ENCODE data around the gene BUB1B. TPM values are rescaled to one million over a fixed set of nuclear protein-coding genes. Genes with fewer than 3 reads are reported as not detected.
"Not testable (repeated sequence)": the region's sequence is repeated elsewhere in the genome, so short reads cannot be mapped to it uniquely, and the experiment has no call there.

BUB1B gene
- polyA plus RNA-seq, 2 donors: 4.3 to 5.8 TPM

DNA sequence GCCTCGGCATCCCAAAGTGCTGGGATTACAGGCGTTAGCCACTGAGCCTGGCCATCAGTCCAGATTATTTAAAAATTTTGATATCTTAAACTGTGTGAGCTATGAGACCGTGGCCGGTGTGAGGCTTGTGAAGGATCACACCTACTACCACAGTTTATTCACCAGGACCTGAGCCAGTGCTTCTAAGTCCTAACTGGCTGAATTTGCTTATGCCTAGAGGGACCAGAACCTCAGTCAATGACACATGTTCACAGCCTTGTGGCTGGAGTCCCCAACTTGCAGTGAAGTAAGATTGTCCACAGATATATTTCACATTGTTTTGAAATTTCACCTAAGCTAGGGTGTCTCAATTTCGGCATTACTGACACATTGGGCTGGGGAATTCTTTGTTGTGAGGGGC lies 37.0 kb upstream of the BUB1B start:
- H3K9me3 ChIP-seq (ENCODE audit: control insufficient read depth in 2 of 2, insufficient read depth in 1 of 2, low read depth in 1 of 2, low read length in 1 of 2); H3K36me3 ChIP-seq (ENCODE audit: control insufficient read depth in 2 of 2, insufficient read depth in 2 of 2, low read length in 1 of 2); H3K4me1 ChIP-seq (ENCODE audit: control insufficient read depth in 2 of 2, insufficient read depth in 2 of 2, low read length in 1 of 2); H3K27me3 ChIP-seq (ENCODE audit: control insufficient read depth in 1 of 2, insufficient read depth in 2 of 2, low read length in 2 of 2); H3K27ac ChIP-seq (ENCODE audit: low read depth in 2 of 2, low read length in 1 of 2); H3K4me3 ChIP-seq (ENCODE audit: low read depth in 1 of 2, low read length in 2 of 2): not testable (repeated sequence)
- 92 to 93% methylated on average over 5 of the region's 5 CpGs for WGBS, 2 donors

DNA sequence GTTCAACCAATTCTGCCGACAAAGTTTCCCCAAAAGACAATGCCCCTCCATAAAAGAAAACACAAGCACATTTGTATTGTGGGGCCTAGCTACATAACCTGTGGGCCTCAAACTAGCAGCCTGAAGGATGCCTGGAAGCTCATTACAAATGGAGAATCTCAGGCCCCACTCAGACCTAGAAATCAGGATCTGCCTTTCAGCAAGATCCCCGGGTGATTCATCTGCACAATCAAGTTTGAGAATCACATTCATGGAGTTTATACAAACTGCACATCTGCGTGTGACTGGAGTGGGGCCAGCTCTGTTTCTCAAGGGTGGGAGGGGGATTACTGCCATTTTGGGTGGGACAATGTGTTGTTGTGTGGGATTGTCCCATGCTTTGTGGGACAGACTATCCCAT lies 36.5 kb upstream of the BUB1B start:
- H3K4me1 ChIP-seq (ENCODE audit: control insufficient read depth in 2 of 2, insufficient read depth in 2 of 2, low read length in 1 of 2); H3K27me3 ChIP-seq (ENCODE audit: control insufficient read depth in 1 of 2, insufficient read depth in 2 of 2, low read length in 2 of 2); H3K36me3 ChIP-seq (ENCODE audit: control insufficient read depth in 2 of 2, insufficient read depth in 2 of 2, low read length in 1 of 2); H3K27ac ChIP-seq (ENCODE audit: low read depth in 2 of 2, low read length in 1 of 2); H3K9me3 ChIP-seq (ENCODE audit: control insufficient read depth in 2 of 2, insufficient read depth in 1 of 2, low read depth in 1 of 2, low read length in 1 of 2); H3K4me3 ChIP-seq (ENCODE audit: low read depth in 1 of 2, low read length in 2 of 2): not testable (repeated sequence)
- 74 to 83% methylated on average over 3 of the region's 3 CpGs for WGBS, 2 donors

DNA sequence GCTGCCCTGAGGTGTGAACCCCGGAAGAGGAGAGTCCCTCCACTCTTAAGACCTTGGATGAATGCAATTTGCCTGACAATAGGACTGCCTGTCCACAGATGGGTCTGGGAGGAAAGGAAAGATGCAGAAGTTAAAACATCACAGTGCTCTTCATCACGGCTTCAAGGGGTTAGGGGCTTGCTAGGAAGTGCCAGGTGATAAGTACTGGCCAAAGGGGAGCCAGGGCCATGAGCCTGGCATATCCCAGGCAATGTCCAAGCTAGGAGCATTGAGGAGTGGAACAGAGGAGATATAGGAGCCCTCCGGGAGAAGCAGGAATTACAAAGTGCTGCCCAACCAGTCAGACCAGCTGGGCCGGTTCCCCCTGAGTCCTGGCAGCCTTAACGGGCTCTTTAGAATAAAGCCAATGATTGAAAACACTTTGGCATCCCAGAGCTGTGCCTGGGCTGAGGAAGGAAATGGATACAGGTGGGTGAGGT lies 36.0 kb upstream of the BUB1B start:
- not testable (repeated sequence) for H3K36me3 ChIP-seq (ENCODE audit: control insufficient read depth in 2 of 2, insufficient read depth in 2 of 2, low read length in 1 of 2); H3K4me1 ChIP-seq (ENCODE audit: control insufficient read depth in 2 of 2, insufficient read depth in 2 of 2, low read length in 1 of 2); H3K4me3 ChIP-seq (ENCODE audit: low read depth in 1 of 2, low read length in 2 of 2); H3K9me3 ChIP-seq (ENCODE audit: control insufficient read depth in 2 of 2, insufficient read depth in 1 of 2, low read depth in 1 of 2, low read length in 1 of 2); H3K27me3 ChIP-seq (ENCODE audit: control insufficient read depth in 1 of 2, insufficient read depth in 2 of 2, low read length in 2 of 2); H3K27ac ChIP-seq (ENCODE audit: low read depth in 2 of 2, low read length in 1 of 2)
- WGBS, 2 donors: 52 to 62% methylated on average over 4 to 5 of the region's 5 CpGs

DNA sequence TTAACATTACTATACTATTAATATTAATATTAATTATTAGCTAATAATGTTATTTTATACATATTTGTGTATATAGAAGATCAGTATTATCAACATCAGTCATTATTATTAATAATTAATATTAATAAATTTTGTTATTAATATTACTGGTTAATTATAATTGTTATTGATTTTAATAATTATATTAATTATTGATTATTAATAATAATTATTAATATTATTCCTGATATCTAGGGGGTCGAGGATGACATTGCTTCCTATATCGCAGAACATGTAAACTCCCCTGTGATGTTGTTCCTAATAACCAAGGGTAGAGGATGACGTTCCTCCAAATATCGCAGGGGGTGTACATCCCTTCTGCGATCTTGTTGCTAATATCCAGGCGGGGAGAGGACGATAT lies 34.9 kb upstream of the BUB1B start:
- 95% methylated on average over 7 of the region's 7 CpGs for WGBS, 2 donors
- Histone ChIP-seq H3K9me3 (ENCODE audit: control insufficient read depth in 2 of 2, insufficient read depth in 1 of 2, low read depth in 1 of 2, low read length in 1 of 2) (no peaks in the 10 kb centered on the region), H3K36me3 (ENCODE audit: control insufficient read depth in 2 of 2, insufficient read depth in 2 of 2, low read length in 1 of 2) (no peaks in the 10 kb centered on the region), H3K4me1 (ENCODE audit: control insufficient read depth in 2 of 2, insufficient read depth in 2 of 2, low read length in 1 of 2) (no peaks in the 10 kb centered on the region), H3K27me3 (ENCODE audit: control insufficient read depth in 1 of 2, insufficient read depth in 2 of 2, low read length in 2 of 2) (no peaks in the 10 kb centered on the region), H3K4me3 (ENCODE audit: low read depth in 1 of 2, low read length in 2 of 2) (no peak overlapping the region), H3K27ac (ENCODE audit: low read depth in 2 of 2, low read length in 1 of 2) (no peak overlapping the region)

DNA sequence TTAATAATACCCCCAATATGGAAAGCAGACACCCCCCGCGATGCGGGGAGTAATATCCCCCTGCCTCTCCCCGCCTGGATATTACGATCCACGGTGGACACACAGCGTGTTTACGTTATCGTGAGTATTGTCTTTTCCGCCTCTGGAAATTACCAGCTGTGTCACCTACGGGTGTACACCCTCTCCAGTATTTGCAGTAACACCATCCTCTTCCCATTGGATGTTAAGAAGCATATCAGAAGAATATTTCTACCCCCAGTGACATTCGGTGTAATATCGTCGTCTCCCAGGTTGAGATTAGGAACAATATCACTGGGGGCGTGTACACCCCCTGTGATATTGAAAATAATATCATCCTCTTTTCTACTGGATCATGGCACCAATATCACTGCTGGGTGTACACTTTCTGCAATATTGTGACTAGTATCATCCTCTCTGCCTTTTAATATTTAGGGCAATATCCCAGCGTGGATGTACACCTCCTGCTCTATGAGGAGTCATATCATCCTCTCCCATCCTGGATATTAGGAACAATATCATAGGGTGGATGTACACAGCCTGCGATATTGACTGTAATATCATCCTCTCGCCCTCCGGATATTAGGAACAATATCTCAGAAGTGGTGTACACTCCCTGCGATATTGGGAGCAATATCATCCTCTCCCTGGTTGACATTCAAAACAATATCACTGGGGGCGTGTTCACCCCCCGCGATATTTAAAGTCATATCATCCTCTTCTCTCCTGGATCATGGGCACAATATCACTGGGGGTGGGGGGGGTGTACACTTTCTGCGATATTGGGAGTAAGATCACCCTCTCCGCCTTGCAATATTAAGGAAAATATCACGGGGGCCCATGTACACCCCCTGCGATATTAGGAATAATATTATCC lies 31.9 kb upstream of the BUB1B start:
- 78 to 81% methylated on average over 27 of the region's 27 CpGs for WGBS, 2 donors
- no peaks in the 10 kb centered on the region for H3K4me1 ChIP-seq (ENCODE audit: control insufficient read depth in 2 of 2, insufficient read depth in 2 of 2, low read length in 1 of 2)

DNA sequence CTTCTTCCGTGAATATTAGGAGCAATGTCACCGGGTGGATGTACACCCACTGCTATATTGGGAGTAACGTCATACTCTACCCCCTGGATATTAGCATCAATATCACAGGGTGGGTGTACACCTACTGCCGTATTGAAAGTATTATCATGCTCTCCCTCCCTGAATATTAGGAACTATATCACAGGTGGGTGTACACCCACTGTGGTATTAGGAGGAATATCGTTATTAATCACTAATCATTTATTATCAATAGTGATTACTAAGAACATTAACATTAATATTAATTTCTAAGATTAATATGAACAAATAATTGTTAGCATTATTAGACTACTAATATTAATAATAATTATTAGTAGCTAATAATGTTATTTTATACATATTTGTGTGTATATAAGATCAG lies 30.8 kb upstream of the BUB1B start:
- Histone ChIP-seq H3K4me3 (ENCODE audit: low read depth in 1 of 2, low read length in 2 of 2) (no peak overlapping the region), H3K9me3 (ENCODE audit: control insufficient read depth in 2 of 2, insufficient read depth in 1 of 2, low read depth in 1 of 2, low read length in 1 of 2) (no peaks in the 10 kb centered on the region), H3K27ac (ENCODE audit: low read depth in 2 of 2, low read length in 1 of 2) (no peak overlapping the region), H3K27me3 (ENCODE audit: control insufficient read depth in 1 of 2, insufficient read depth in 2 of 2, low read length in 2 of 2) (no peaks in the 10 kb centered on the region), H3K4me1 (ENCODE audit: control insufficient read depth in 2 of 2, insufficient read depth in 2 of 2, low read length in 1 of 2) (no peaks in the 10 kb centered on the region), H3K36me3 (ENCODE audit: control insufficient read depth in 2 of 2, insufficient read depth in 2 of 2, low read length in 1 of 2) (no peaks in the 10 kb centered on the region)
- WGBS, 2 donors: 73 to 82% methylated on average over 5 of the region's 5 CpGs

More for the DNA sequence above, 31.9 kb upstream of the BUB1B start:
- Histone ChIP-seq H3K27me3 (ENCODE audit: control insufficient read depth in 1 of 2, insufficient read depth in 2 of 2, low read length in 2 of 2) (no peaks in the 10 kb centered on the region), H3K36me3 (ENCODE audit: control insufficient read depth in 2 of 2, insufficient read depth in 2 of 2, low read length in 1 of 2) (no peaks in the 10 kb centered on the region), H3K4me3 (ENCODE audit: low read depth in 1 of 2, low read length in 2 of 2) (no peak overlapping the region), H3K27ac (ENCODE audit: low read depth in 2 of 2, low read length in 1 of 2) (no peak overlapping the region), H3K9me3 (ENCODE audit: control insufficient read depth in 2 of 2, insufficient read depth in 1 of 2, low read depth in 1 of 2, low read length in 1 of 2) (no peaks in the 10 kb centered on the region)

DNA sequence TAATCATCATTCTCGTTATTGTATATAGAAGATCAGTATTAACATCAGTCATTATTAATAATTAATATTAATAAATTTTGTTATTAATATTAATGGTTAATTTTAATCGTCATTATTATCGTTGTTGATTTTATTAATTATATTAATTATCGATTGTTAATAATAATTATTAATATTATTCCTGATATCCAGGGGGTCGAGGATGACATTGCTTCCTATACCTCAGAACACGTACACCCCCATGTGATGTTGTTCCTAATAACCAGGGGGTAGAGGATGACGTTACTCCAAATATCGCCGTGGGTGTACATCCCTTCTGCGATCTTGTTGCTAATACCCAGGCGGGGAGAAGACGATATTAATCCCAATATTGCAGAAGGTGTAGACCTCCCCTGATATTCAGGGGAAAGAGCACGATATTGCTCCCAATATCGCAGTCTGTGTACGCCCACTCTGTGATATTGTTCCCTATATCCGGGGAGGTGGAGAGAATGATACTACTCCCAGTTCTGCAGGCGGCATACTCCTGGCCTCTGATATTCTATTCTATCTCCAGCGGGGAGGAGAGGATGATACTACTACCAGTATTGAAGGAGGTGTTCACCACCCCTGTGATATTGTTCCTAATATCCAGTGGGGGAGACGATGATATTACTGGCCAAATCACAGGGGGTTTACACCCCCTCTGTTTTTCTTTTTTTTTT lies 29.9 kb upstream of the BUB1B start:
- Histone ChIP-seq H3K4me1 (ENCODE audit: control insufficient read depth in 2 of 2, insufficient read depth in 2 of 2, low read length in 1 of 2) (no peaks in the 10 kb centered on the region), H3K27me3 (ENCODE audit: control insufficient read depth in 1 of 2, insufficient read depth in 2 of 2, low read length in 2 of 2) (no peaks in the 10 kb centered on the region), H3K9me3 (ENCODE audit: control insufficient read depth in 2 of 2, insufficient read depth in 1 of 2, low read depth in 1 of 2, low read length in 1 of 2) (no peaks in the 10 kb centered on the region), H3K27ac (ENCODE audit: low read depth in 2 of 2, low read length in 1 of 2) (no peak overlapping the region), H3K36me3 (ENCODE audit: control insufficient read depth in 2 of 2, insufficient read depth in 2 of 2, low read length in 1 of 2) (no peaks in the 10 kb centered on the region), H3K4me3 (ENCODE audit: low read depth in 1 of 2, low read length in 2 of 2) (no peak overlapping the region)
- 84 to 85% methylated on average over 19 of the region's 19 CpGs for WGBS, 2 donors

DNA sequence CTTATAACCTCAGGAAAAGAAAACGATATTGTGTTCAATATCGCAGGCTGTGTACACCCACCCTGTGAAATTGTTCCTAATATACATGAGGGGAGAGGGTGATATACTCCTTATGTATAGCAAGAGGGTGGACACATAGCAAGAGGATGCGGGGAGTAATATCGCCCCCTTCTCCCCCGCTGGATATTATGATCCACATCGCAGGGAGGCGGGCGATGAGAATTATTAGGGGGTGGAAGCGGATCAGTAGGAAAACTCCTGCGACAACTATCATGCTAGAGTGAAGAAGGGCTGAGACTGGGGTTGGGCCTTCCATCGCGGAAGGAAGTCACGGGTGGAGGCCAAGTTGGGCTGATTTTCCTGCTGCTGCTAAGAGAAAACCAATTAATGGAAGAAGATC lies 27.3 kb upstream of the BUB1B start:
- no peak overlapping the region for H3K27ac ChIP-seq (ENCODE audit: low read depth in 2 of 2, low read length in 1 of 2)
- H3K9me3 ChIP-seq (ENCODE audit: control insufficient read depth in 2 of 2, insufficient read depth in 1 of 2, low read depth in 1 of 2, low read length in 1 of 2): no peaks in the 10 kb centered on the region
- H3K4me1 ChIP-seq (ENCODE audit: control insufficient read depth in 2 of 2, insufficient read depth in 2 of 2, low read length in 1 of 2): no peaks in the 10 kb centered on the region
- WGBS, 2 donors: 94 to 95% methylated on average over 13 of the region's 13 CpGs
- H3K4me3 ChIP-seq (ENCODE audit: low read depth in 1 of 2, low read length in 2 of 2): no peak overlapping the region
- H3K36me3 ChIP-seq (ENCODE audit: control insufficient read depth in 2 of 2, insufficient read depth in 2 of 2, low read length in 1 of 2): no peaks in the 10 kb centered on the region
- no peaks in the 10 kb centered on the region for H3K27me3 ChIP-seq (ENCODE audit: control insufficient read depth in 1 of 2, insufficient read depth in 2 of 2, low read length in 2 of 2)

DNA sequence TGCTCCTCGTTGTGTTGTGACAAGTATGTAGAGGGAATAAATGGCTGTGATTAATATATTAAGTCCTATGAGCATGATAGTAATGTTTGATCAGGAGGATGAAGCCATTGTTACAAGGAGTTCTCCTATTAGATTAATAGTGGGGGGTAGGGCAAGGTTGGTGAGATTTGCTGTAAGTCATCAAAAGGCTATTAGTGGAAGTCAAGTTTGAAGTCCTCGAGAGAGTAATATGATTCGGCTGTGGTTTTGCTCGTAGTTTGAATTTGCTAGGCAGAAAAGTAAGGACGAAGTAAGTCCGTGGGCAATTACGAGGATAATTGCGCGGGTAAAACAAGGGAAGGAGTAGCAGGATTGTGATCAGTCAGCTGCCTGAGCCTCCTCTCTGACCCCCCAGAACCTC lies 26.0 kb upstream of the BUB1B start:
- no peaks in the 10 kb centered on the region for H3K27me3 ChIP-seq (ENCODE audit: control insufficient read depth in 1 of 2, insufficient read depth in 2 of 2, low read length in 2 of 2)
- H3K9me3 ChIP-seq (ENCODE audit: control insufficient read depth in 2 of 2, insufficient read depth in 1 of 2, low read depth in 1 of 2, low read length in 1 of 2): no peaks in the 10 kb centered on the region
- H3K36me3 ChIP-seq (ENCODE audit: control insufficient read depth in 2 of 2, insufficient read depth in 2 of 2, low read length in 1 of 2): no peaks in the 10 kb centered on the region
- H3K27ac ChIP-seq (ENCODE audit: low read depth in 2 of 2, low read length in 1 of 2): no peak overlapping the region
- WGBS, 2 donors: 77 to 82% methylated on average over 9 of the region's 9 CpGs
- no peak overlapping the region for H3K4me3 ChIP-seq (ENCODE audit: low read depth in 1 of 2, low read length in 2 of 2)
- H3K4me1 ChIP-seq (ENCODE audit: control insufficient read depth in 2 of 2, insufficient read depth in 2 of 2, low read length in 1 of 2): no peaks in the 10 kb centered on the region
